HCT116 (cell line): Measurements from ENCODE around the gene NR2F6. TPM values are rescaled to one million over a fixed set of nuclear protein-coding genes. Genes with fewer than 3 reads are reported as not detected.

Experiments
- ATAC-seq: fragments of 200-7000 bp; cut with Tn5 transposase; 2 replicates; pipeline ENCODE4 v1.9.1; 2020; ENCODE audit warnings: mild to moderate bottlenecking, moderate library complexity
- BruUV-seq: library from RNA; stranded (reverse); fragments of 400-500 nt; replicated peaks from 2 replicates; lab custom pipeline; 2021; lab: Mats Ljungman, UMichigan
- CTCF ChIA-PET: fragments of 300-600 bp; sonication (Branson Sonifier 250); formaldehyde crosslinking; loops from one replicate; lab custom pipeline; 2021; ENCODE audit warnings: antibody characterized with exemption; lab: Charles Lee
- POLR2A ChIA-PET: fragments of 300-600, 350-600 bp; sonication (Branson Sonifier 250); formaldehyde crosslinking; loops from one replicate; lab custom pipeline; 2021; ENCODE audit warnings: antibody characterized with exemption; lab: Charles Lee
- RAD21 ChIA-PET, 2 experiments: fragments of 300-600 bp; sonication (Branson Sonifier 250); formaldehyde crosslinking; loops; one replicate each; lab custom pipeline; 2023; ENCODE audit warnings: low total read pairs in 2 of 2; ENCODE audit not compliant: uncharacterized antibody in 2 of 2, unreplicated experiment in 2 of 2, low non-redundant PET in 1 of 2; lab: Charles Lee
- DNase-seq: peaks from one replicate; pipeline ENCODE4 v3.0.0-alpha.2; 2010; ENCODE audit warnings: low read depth, low spot score
- H2AFZ ChIP-seq: fragments of 200-600 bp; shearing (Covaris generic), sonication (generic); 2 replicates; pipeline ENCODE4 v1.6.1; 2017; ENCODE audit warnings: low read depth, mixed run types, mixed read lengths, antibody characterized with exemption, low read length; ENCODE audit not compliant: poor library complexity, severe bottlenecking
- H3K27ac ChIP-seq: 2 replicates; pipeline ENCODE4 v1.5.1; 2012; ENCODE audit warnings: low read depth, low read length
- H3K27me3 ChIP-seq: fragments of 200-600 bp; sonication (generic); 2 replicates; pipeline ENCODE4 v1.6.1; 2016; ENCODE audit warnings: mixed run types, low read length, mixed read lengths; ENCODE audit not compliant: insufficient read depth
- H3K36me3 ChIP-seq, 2 experiments: fragments of 200-500 bp in 1 of 2; fragments of 200-600 bp in 1 of 2; sonication (Bioruptor generic) in 1 of 2; sonication (generic) in 1 of 2; 2 replicates each; pipeline versions ENCODE4 v1.5.1 to v1.6.1; 2014 to 2016; ENCODE audit warnings: low read length in 2 of 2, inconsistent platforms in 1 of 2, mixed read lengths in 1 of 2, mixed run types in 1 of 2; ENCODE audit not compliant: insufficient read depth in 2 of 2, control insufficient read depth in 1 of 2
- H3K4me1 ChIP-seq, 2 experiments: fragments of 200-600 bp in 1 of 2; sonication (generic) in 1 of 2; 2 replicates each; pipeline versions ENCODE4 v1.5.1 to v1.6.1; 2012 to 2017; ENCODE audit warnings: low read length in 2 of 2, inconsistent platforms in 1 of 2, mild to moderate bottlenecking in 1 of 2, mixed read lengths in 1 of 2, mixed run types in 1 of 2, moderate library complexity in 1 of 2; ENCODE audit not compliant: insufficient read depth in 2 of 2, control insufficient read depth in 1 of 2
- H3K4me2 ChIP-seq: fragments of 200-600 bp; sonication (generic); 2 replicates; pipeline ENCODE4 v1.6.1; 2017; ENCODE audit warnings: mixed run types, low read length, mixed read lengths
- H3K4me3 ChIP-seq, 2 experiments: fragments of 200-600 bp in 1 of 2; sonication (generic) in 1 of 2; replicated peaks in 1 of 2; 2 replicates each; pipeline ENCODE4 v1.5.1; 2011 to 2016; ENCODE audit warnings: low read length in 2 of 2, control low read depth in 1 of 2, low read depth in 1 of 2, mild to moderate bottlenecking in 1 of 2, mixed read lengths in 1 of 2, mixed run types in 1 of 2
- H3K79me2 ChIP-seq: fragments of 200-600 bp; sonication (generic); 2 replicates; pipeline ENCODE4 v1.6.1; 2017; ENCODE audit warnings: mild to moderate bottlenecking, mixed run types, low read length, moderate library complexity, mixed read lengths; ENCODE audit not compliant: insufficient read depth
- H3K9ac ChIP-seq: fragments of 200-600 bp; sonication (generic); 2 replicates; pipeline ENCODE4 v1.6.1; 2016; ENCODE audit warnings: low read length, mixed read lengths
- H3K9me2 ChIP-seq: fragments of 200-600 bp; sonication (generic), shearing (Covaris generic); 2 replicates; pipeline ENCODE4 v1.6.1; 2017; ENCODE audit warnings: mixed run types, mild to moderate bottlenecking, moderate library complexity; ENCODE audit not compliant: insufficient read depth
- H3K9me3 ChIP-seq, 2 experiments: fragments of 200-500 bp in 1 of 2; fragments of 200-600 bp in 1 of 2; sonication (Bioruptor generic) in 1 of 2; sonication (generic) in 1 of 2; 2 replicates each; pipeline ENCODE4 v1.6.1; 2014 to 2017; ENCODE audit warnings: low read length in 2 of 2, mixed read lengths in 2 of 2, inconsistent platforms in 1 of 2, low read depth in 1 of 2, mild to moderate bottlenecking in 1 of 2, mixed run types in 1 of 2, moderate library complexity in 1 of 2; ENCODE audit not compliant: control insufficient read depth in 1 of 2, insufficient read depth in 1 of 2
- H4K20me1 ChIP-seq: fragments of 200-600 bp; sonication (generic), shearing (Covaris generic); 2 replicates; pipeline ENCODE4 v1.6.1; 2017; ENCODE audit warnings: mixed run types, mild to moderate bottlenecking, moderate library complexity; ENCODE audit not compliant: insufficient read depth
- CBX3 ChIP-seq: IDR thresholded peaks from 2 replicates; pipeline ENCODE4 v1.6.1; 2012; ENCODE audit warnings: low read depth
- CEBPB ChIP-seq: IDR thresholded peaks from 2 replicates; pipeline ENCODE4 v1.6.1; 2012; ENCODE audit warnings: low read depth
- EZH2phosphoT487 ChIP-seq: fragments of 200-600 bp; IDR thresholded peaks from 2 replicates; pipeline ENCODE4 v1.6.1; 2018; ENCODE audit warnings: antibody characterized with exemption, borderline replicate concordance
- FOSL1 ChIP-seq: IDR thresholded peaks from 2 replicates; pipeline ENCODE4 v1.6.1; 2012; ENCODE audit warnings: low read depth
- JUND ChIP-seq: IDR thresholded peaks from 2 replicates; pipeline ENCODE4 v1.6.1; 2012
- POLR2A ChIP-seq: IDR thresholded peaks from 2 replicates; pipeline ENCODE4 v1.7.0; 2011; ENCODE audit warnings: borderline replicate concordance; ENCODE audit not compliant: insufficient read depth, insufficient read length; ENCODE audit errors: extremely low read depth
- POLR2AphosphoS5 ChIP-seq: IDR thresholded peaks from 2 replicates; pipeline ENCODE4 v1.6.1; 2011; ENCODE audit warnings: mild to moderate bottlenecking, low read depth, low read length, moderate library complexity
- RAD21 ChIP-seq: IDR thresholded peaks from 2 replicates; pipeline ENCODE4 v1.6.1; 2012; ENCODE audit warnings: low read depth, mild to moderate bottlenecking
- SRF ChIP-seq: IDR thresholded peaks from 2 replicates; pipeline ENCODE4 v1.6.1; 2012; ENCODE audit warnings: low read depth
- TCF7L2 ChIP-seq: IDR thresholded peaks from 2 replicates; pipeline ENCODE4 v1.7.0; 2011; ENCODE audit warnings: borderline replicate concordance, inconsistent platforms; ENCODE audit not compliant: insufficient read depth, insufficient read length; ENCODE audit errors: extremely low read depth
- YY1 ChIP-seq: IDR thresholded peaks from 2 replicates; pipeline ENCODE4 v1.6.1; 2011; ENCODE audit warnings: low read length, low read depth, moderate library complexity, mild to moderate bottlenecking; ENCODE audit not compliant: insufficient replicate concordance; ENCODE audit errors: extremely low read depth
- ZFX ChIP-seq: fragments of 450-650 bp; IDR thresholded peaks from 2 replicates; pipeline ENCODE4 v1.6.1; 2017
- intact Hi-C: fragments of 100-400 bp; cut with micrococcal nuclease; formaldehyde crosslinking; loops from 2 replicates; pipeline ENCODE4 v1.10.0; 2022
- total RNA-seq: library from RNA; stranded (reverse); gene quantifications from one replicate; pipeline ENCODE4 v1.2.1, GENCODE V29; 2021; ENCODE audit not compliant: unreplicated experiment
- TF ChIP-seq, protein P1 (sequence below): IDR thresholded peaks from 2 replicates; pipeline ENCODE4 v1.6.1; 2012
- TF ChIP-seq, protein P2 (sequence below): IDR thresholded peaks from 2 replicates; pipeline ENCODE4 v1.6.1; 2012

Gene NR2F6
- total RNA-seq, 1 experiment from 2014 or later = 88.0 TPM

GRCh38 chr19:17259934-17260333, 14.2 kb upstream of the NR2F6 start:
- Histone ChIP-seq H3K4me1 (peaks cover 0 to 9% of the 10 kb centered on the region in 2 experiments; a peak in 3 of 4 replicates), H3K9ac (no peak overlapping the region), H3K9me3 (no peaks in the 10 kb centered on the region), H3K4me2 (no peak overlapping the region), H3K9me2 (no peaks in the 10 kb centered on the region), H3K79me2 (no peaks in the 10 kb centered on the region), H3K36me3 (no peaks in the 10 kb centered on the region), H2AFZ (no peak overlapping the region), H3K27me3 (no peaks in the 10 kb centered on the region), H4K20me1 (no peaks in the 10 kb centered on the region), H3K4me3 (no peak overlapping the region), H3K27ac (no peak overlapping the region)
- ATAC-seq = no peak
- ChIA-PET CTCF (interaction anchor here (0.8 to 1.9 kb wide), 4 partner anchors 10 to 49 kb away, joined by 3 to 8 read pairs (median 6); partner anchors contain the start of genes DDA1 and MRPL34), POLR2A (interaction anchor here (1.1 to 1.3 kb wide), 2 partner anchors 24 to 49 kb away, joined by 3 to 4 read pairs; partner anchors contain the start of gene DDA1), RAD21 (no interaction called here)
- no peak for DNase-seq
- BruUV-seq = no TSS peak
- intact Hi-C loops = no loop called here
- no peak for TF ChIP-seq RAD21
- TF ChIP-seq CBX3 = no peak
- no peak for TF ChIP-seq JUND
- TF ChIP-seq YY1 = no peak
- no peak for TF ChIP-seq SRF
- TF ChIP-seq POLR2A = no peak
- TF ChIP-seq, protein P1, sequence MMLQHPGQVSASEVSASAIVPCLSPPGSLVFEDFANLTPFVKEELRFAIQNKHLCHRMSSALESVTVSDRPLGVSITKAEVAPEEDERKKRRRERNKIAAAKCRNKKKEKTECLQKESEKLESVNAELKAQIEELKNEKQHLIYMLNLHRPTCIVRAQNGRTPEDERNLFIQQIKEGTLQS = no peak
- no peak for TF ChIP-seq CEBPB
- no peak for TF ChIP-seq ZFX
- TF ChIP-seq TCF7L2 = no peak

DNA sequence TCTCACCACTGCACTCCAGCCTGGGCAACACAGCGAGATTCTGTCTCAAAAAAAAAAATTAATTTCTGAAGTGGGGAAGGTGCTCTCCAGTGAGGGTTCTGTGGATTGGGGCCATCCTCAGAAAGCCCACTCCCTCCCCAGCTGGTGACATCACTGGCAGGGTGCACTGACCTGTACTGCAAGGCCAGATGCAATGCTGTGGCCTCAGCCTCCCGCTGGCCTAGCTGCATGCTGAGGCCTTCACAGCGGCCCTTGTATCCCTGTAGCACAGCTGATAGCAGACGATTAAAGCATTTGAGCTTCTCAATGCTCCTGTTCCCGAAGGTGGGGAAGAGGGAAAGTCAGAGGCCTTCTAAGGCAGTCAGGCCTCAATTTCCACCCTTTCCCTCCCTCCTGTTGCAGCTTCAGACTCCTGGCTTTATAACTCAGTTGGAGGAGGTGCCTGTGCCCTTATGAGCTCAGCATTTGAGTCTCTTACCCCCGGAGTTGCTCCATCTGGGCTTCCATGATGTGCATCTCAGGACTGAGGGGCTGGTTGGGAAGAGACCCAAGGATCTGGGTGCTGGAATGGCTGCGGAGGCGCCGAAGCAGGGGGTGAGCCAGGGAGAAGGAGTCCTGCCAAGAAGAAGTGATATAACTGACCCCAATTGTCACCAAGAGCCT, 13.5 kb upstream of the NR2F6 start:
- POLR2A ChIA-PET = interaction anchor here (0.7 to 1.1 kb wide), 2 partner anchors 10 to 24 kb away, joined by 3 read pairs; no protein-coding TSS in a partner anchor
- no peak for ATAC-seq
- BruUV-seq = no TSS peak

More for the DNA sequence above, 13.5 kb upstream of the NR2F6 start:
- Histone ChIP-seq H3K4me3 (no peak overlapping the region), H3K4me2 (no peak overlapping the region), H3K9me3 (no peaks in the 10 kb centered on the region), H4K20me1 (no peaks in the 10 kb centered on the region), H3K4me1 (peaks cover 0 to 13% of the 10 kb centered on the region in 2 experiments; a peak in 3 of 4 replicates), H3K27ac (no peak overlapping the region), H2AFZ (no peak overlapping the region), H3K9me2 (no peaks in the 10 kb centered on the region), H3K9ac (no peak overlapping the region), H3K36me3 (no peaks in the 10 kb centered on the region), H3K79me2 (no peaks in the 10 kb centered on the region), H3K27me3 (no peaks in the 10 kb centered on the region)
- no peak for DNase-seq
- RAD21 ChIA-PET = no interaction called here
- intact Hi-C loops = no loop called here
- CTCF ChIA-PET = interaction anchor here (0.8 kb wide), 2 partner anchors 22 to 46 kb away, joined by 3 to 4 read pairs; no protein-coding TSS in a partner anchor
- TF ChIP-seq, protein P2, sequence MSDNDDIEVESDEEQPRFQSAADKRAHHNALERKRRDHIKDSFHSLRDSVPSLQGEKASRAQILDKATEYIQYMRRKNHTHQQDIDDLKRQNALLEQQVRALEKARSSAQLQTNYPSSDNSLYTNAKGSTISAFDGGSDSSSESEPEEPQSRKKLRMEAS = no peak
- no peak for TF ChIP-seq CEBPB
- no peak for TF ChIP-seq TCF7L2
- TF ChIP-seq POLR2AphosphoS5 = no peak
- TF ChIP-seq POLR2A = no peak
- TF ChIP-seq EZH2phosphoT487 = no peak
- TF ChIP-seq FOSL1 = no peak
- TF ChIP-seq RAD21 = no peak
- no peak for TF ChIP-seq JUND
